K562 (cell line): Measurements from ENCODE around the gene GRAMD4. TPM values are rescaled to one million over a fixed set of nuclear protein-coding genes. Genes with fewer than 3 reads are reported as not detected.

ENCODE experiments used
- ATAC-seq: fragments of 200-7000 bp; cut with Tn5 transposase; 3 replicates; pipeline ENCODE4 v1.9.1; 2020; ENCODE audit warnings: moderate library complexity
- BruUV-seq: library from RNA; stranded (reverse); fragments of 400-500 nt; replicated peaks from 2 replicates; lab custom pipeline; 2021; lab: Mats Ljungman, UMichigan
- CTCF ChIA-PET: fragments of 300-600 bp; formaldehyde crosslinking; extraction: SDS; loops from one replicate; lab custom pipeline; 2021; ENCODE audit warnings: low intra/inter-chr PET ratio; lab: Yijun Ruan, JAX
- POLR2A ChIA-PET: fragments of 300-600, 350-650 bp; sonication (Branson Sonifier 250); formaldehyde crosslinking; extraction: SDS; loops from one replicate; lab custom pipeline; 2021; ENCODE audit warnings: antibody characterized with exemption, inconsistent platforms; lab: Yijun Ruan, JAX
- DNase-seq, 4 experiments: peaks; one replicate each; pipeline versions ENCODE4 v3.0.0 to v3.0.0-alpha.2; 2011 to 2018; ENCODE audit warnings: low spot score in 3 of 4, mixed read lengths in 3 of 4; ENCODE audit errors: extremely low read depth in 1 of 4
- FAIRE-seq: peaks from 2 replicates; lab custom pipeline; 2011; peaks lifted over from hg19 to GRCh38; lab: Jason Lieb, UNC
- H2AFZ ChIP-seq: 2 replicates; pipeline ENCODE4 v1.6.0; 2011; ENCODE audit warnings: low read depth, low read length, control low read depth, inconsistent platforms
- H3K27ac ChIP-seq: fragments of 200-600 bp; 3 replicates; pipeline ENCODE4 v1.8.0; 2011; ENCODE audit warnings: low read depth, mild to moderate bottlenecking, control low read depth, inconsistent platforms, low read length, moderate library complexity, mixed read lengths; ENCODE audit errors: extremely low read depth
- H3K27me3 ChIP-seq, 2 experiments: fragments of 300-600 bp in 1 of 2; 2 replicates in 1 of 2; 3 replicates in 1 of 2; pipeline versions ENCODE4 v1.6.0 to v1.8.0; 2011; ENCODE audit warnings: inconsistent platforms in 2 of 2, low read length in 2 of 2, mild to moderate bottlenecking in 1 of 2, mixed read lengths in 1 of 2, moderate library complexity in 1 of 2; ENCODE audit not compliant: control insufficient read depth in 2 of 2, insufficient read depth in 2 of 2
- H3K36me3 ChIP-seq: fragments of 300-600 bp; 3 replicates; pipeline ENCODE4 v1.8.0; 2011; ENCODE audit warnings: mild to moderate bottlenecking, low read length, inconsistent platforms; ENCODE audit not compliant: control insufficient read depth, insufficient read depth
- H3K4me1 ChIP-seq, 2 experiments: fragments of 200-600 bp in 1 of 2; replicated peaks in 1 of 2; 2 replicates in 1 of 2; 3 replicates in 1 of 2; pipeline versions ENCODE4 v1.5.1 to v1.8.0; 2011; ENCODE audit warnings: inconsistent platforms in 2 of 2, low read length in 2 of 2, mild to moderate bottlenecking in 1 of 2, mixed read lengths in 1 of 2, moderate library complexity in 1 of 2; ENCODE audit not compliant: control insufficient read depth in 2 of 2, insufficient read depth in 2 of 2
- H3K4me2 ChIP-seq: 2 replicates; pipeline ENCODE4 v1.6.1; 2011; ENCODE audit warnings: low read length, control low read depth, inconsistent platforms, mixed read lengths; ENCODE audit not compliant: insufficient read depth
- H3K4me3 ChIP-seq: fragments of 200-600 bp; sonication (generic), shearing (Covaris generic); 2 replicates; pipeline ENCODE4 v1.5.1; 2016; ENCODE audit warnings: control low read depth, inconsistent platforms
- H3K79me2 ChIP-seq: fragments of 200-600 bp; 3 replicates; pipeline ENCODE4 v1.8.0; 2011; ENCODE audit warnings: low read length, inconsistent platforms; ENCODE audit not compliant: control insufficient read depth, insufficient read depth
- H3K9ac ChIP-seq, 2 experiments: 2 replicates each; pipeline versions ENCODE4 v1.6.0 to v1.6.1; 2011; ENCODE audit warnings: low read depth in 2 of 2, low read length in 2 of 2, control low read depth in 1 of 2, inconsistent platforms in 1 of 2, mild to moderate bottlenecking in 1 of 2, mixed read lengths in 1 of 2; ENCODE audit not compliant: insufficient read depth in 1 of 2
- H3K9me1 ChIP-seq: one replicate; pipeline ENCODE4 v1.6.0; 2011; ENCODE audit warnings: inconsistent platforms, mild to moderate bottlenecking, low read length, moderate library complexity; ENCODE audit not compliant: control insufficient read depth, insufficient read depth
- H3K9me3 ChIP-seq: replicated peaks from 2 replicates; pipeline ENCODE4 v1.5.1; 2011; ENCODE audit warnings: low read depth, low read length, inconsistent platforms; ENCODE audit not compliant: control insufficient read depth, insufficient read depth
- H4K20me1 ChIP-seq: replicated peaks from 2 replicates; pipeline ENCODE4 v1.6.1; 2011; ENCODE audit warnings: low read length, inconsistent platforms, mixed read lengths; ENCODE audit not compliant: control insufficient read depth, insufficient read depth
- ARNT ChIP-seq, 2 experiments: fragments of 450-650 bp; IDR thresholded peaks; 2 replicates each; pipeline ENCODE4 v1.6.1; 2016; ENCODE audit warnings: mild to moderate bottlenecking in 1 of 2
- ATF1 ChIP-seq, 2 experiments: fragments of 450-650 bp in 1 of 2; IDR thresholded peaks; 2 replicates each; pipeline ENCODE4 v1.6.1; 2016; ENCODE audit warnings: missing compliant biosample characterization in 1 of 2, missing genetic modification characterization in 1 of 2
- BCLAF1 ChIP-seq, 2 experiments: fragments of 450-650 bp in 1 of 2; IDR thresholded peaks; 2 replicates each; pipeline ENCODE4 v1.6.1; 2011 to 2017; ENCODE audit warnings: low read depth in 2 of 2, antibody characterized with exemption in 1 of 2, borderline replicate concordance in 1 of 2, low read length in 1 of 2, mild to moderate bottlenecking in 1 of 2, mixed read lengths in 1 of 2; ENCODE audit not compliant: control insufficient read depth in 1 of 2
- CAMTA2 ChIP-seq: fragments of 250-450 bp; sonication (Bioruptor Pico); conservative IDR thresholded peaks from 2 replicates; pipeline ENCODE4 v1.5.1; 2022
- MCM5 ChIP-seq: fragments of 450-650 bp; IDR thresholded peaks from 2 replicates; pipeline ENCODE4 v1.6.1; 2016; ENCODE audit warnings: low read depth
- MYNN ChIP-seq, 2 experiments: sonication (generic); formaldehyde crosslinking in 1 of 2; IDR thresholded peaks; 2 replicates each; pipeline versions ENCODE4 v1.5.0 to v1.6.1; 2016 to 2020; ENCODE audit warnings: antibody characterized with exemption in 1 of 2, missing genetic modification reagents in 1 of 2
- NR2C1 ChIP-seq, 2 experiments: fragments of 450-650 bp; IDR thresholded peaks; 2 replicates each; pipeline ENCODE4 v1.6.1; 2017; ENCODE audit warnings: mild to moderate bottlenecking in 2 of 2, antibody characterized with exemption in 1 of 2, inconsistent platforms in 1 of 2, missing compliant biosample characterization in 1 of 2, missing genetic modification characterization in 1 of 2
- PHF20 ChIP-seq: fragments of 450-650 bp; IDR thresholded peaks from 2 replicates; pipeline ENCODE4 v1.6.1; 2018; ENCODE audit not compliant: partially characterized antibody
- POLR3A ChIP-seq: IDR thresholded peaks from 2 replicates; pipeline ENCODE4 v1.6.1; 2011; ENCODE audit warnings: borderline replicate concordance, mild to moderate bottlenecking, moderate library complexity; ENCODE audit not compliant: insufficient read length, insufficient read depth; ENCODE audit errors: extremely low read depth
- TAF9B ChIP-seq: fragments of 450-650 bp; IDR thresholded peaks from 2 replicates; pipeline ENCODE4 v1.6.1; 2018; ENCODE audit warnings: mild to moderate bottlenecking; ENCODE audit not compliant: partially characterized antibody
- ZBTB7A ChIP-seq: IDR thresholded peaks from 2 replicates; pipeline ENCODE4 v1.6.1; 2011; ENCODE audit warnings: low read depth, mild to moderate bottlenecking, low read length, moderate library complexity, borderline replicate concordance; ENCODE audit not compliant: control insufficient read depth
- ZNF23 ChIP-seq: fragments of 250-450 bp; sonication (Bioruptor Pico); IDR thresholded peaks from 2 replicates; pipeline ENCODE4 v1.4.0; 2020; ENCODE audit warnings: mild to moderate bottlenecking
- ZNF347 ChIP-seq: fragments of 450-650 bp; formaldehyde crosslinking; IDR thresholded peaks from 2 replicates; pipeline ENCODE4 v1.4.0; 2020; ENCODE audit warnings: low read depth, mild to moderate bottlenecking, moderate library complexity
- ZNF384 ChIP-seq: IDR thresholded peaks from 2 replicates; pipeline ENCODE4 v1.6.1; 2012; ENCODE audit warnings: low read depth, low read length, improper control_type of control experiment
- ZNF431 ChIP-seq: sonication (generic); formaldehyde crosslinking; IDR thresholded peaks from 2 replicates; pipeline ENCODE4 v1.8.0; 2022; ENCODE audit warnings: mild to moderate bottlenecking, missing genetic modification reagents
- ZNF561 ChIP-seq: fragments of 450-650 bp; formaldehyde crosslinking; conservative IDR thresholded peaks from 2 replicates; pipeline ENCODE4 v1.4.0; 2020; ENCODE audit warnings: mild to moderate bottlenecking, moderate library complexity
- ZNF780A ChIP-seq: fragments of 250-450 bp; sonication (Bioruptor Pico); IDR thresholded peaks from 2 replicates; pipeline ENCODE4 v1.5.0; 2021; ENCODE audit warnings: mild to moderate bottlenecking
- WGBS: fragments of 100-300 bp; shearing (Covaris generic); methylation state at CpG from one replicate; pipeline ENCODE4 v1.1.6; 2016; ENCODE audit warnings: low coverage, mixed read lengths; ENCODE audit not compliant: insufficient coverage; ENCODE audit errors: missing lambda C conversion rate; 5-methylcytosine and 5-hydroxymethylcytosine counted together
- in situ Hi-C: fragments of 300-500 bp; cut with MboI; formaldehyde crosslinking; loops from 4 replicates; pipeline ENCODE4 v1.15.0; 2018; ENCODE audit warnings: inconsistent platforms, mixed read lengths
- intact Hi-C: fragments of 100-400 bp; cut with micrococcal nuclease; formaldehyde crosslinking; loops from 2 replicates; pipeline ENCODE4 v1.14.2; 2022
- polyA plus RNA-seq, 8 experiments: library from polyadenylated mRNA; depleted of rRNA in 4 of 8; stranded (reverse) in 5 of 8; unstranded in 3 of 8; fragments of >200 nt; fragmentation: Nextera tagmentation in 2 of 8; fragmentation: Illumina TruSeq in 1 of 8; extraction: Ambion mirVana in 2 of 8; extraction: Trizol in 1 of 8; gene quantifications; 2 replicates each; pipeline versions ENCODE4 v1.2.1 to v1.2.3, GENCODE V29; 2011 to 2014; ENCODE audit warnings: inconsistent platforms in 1 of 8, missing spikeins in 1 of 8
- total RNA-seq, 7 experiments: library from RNA; depleted of rRNA in 6 of 7; stranded (reverse); fragments of >200 nt in 6 of 7; fragmentation: Illumina TruSeq in 2 of 7; extraction: Trizol in 2 of 7; gene quantifications; 2 replicates each; pipeline versions ENCODE4 v1.2.1 to v1.2.3, GENCODE V29; 2011 to 2021; ENCODE audit warnings: low replicate concordance in 1 of 7
- TF ChIP-seq, protein P1 (sequence below): fragments of 250-450 bp; sonication (Bioruptor Pico); IDR thresholded peaks from 2 replicates; pipeline ENCODE4 v1.8.0; 2022; ENCODE audit warnings: inconsistent platforms

Gene GRAMD4
- total and polyA plus RNA-seq, 9 of the 15 experiments (the other 6 are each of a cell fraction or from before 2014, with no cell fraction given): 0.18 to 44.8 (median 18.6) TPM

DNA sequence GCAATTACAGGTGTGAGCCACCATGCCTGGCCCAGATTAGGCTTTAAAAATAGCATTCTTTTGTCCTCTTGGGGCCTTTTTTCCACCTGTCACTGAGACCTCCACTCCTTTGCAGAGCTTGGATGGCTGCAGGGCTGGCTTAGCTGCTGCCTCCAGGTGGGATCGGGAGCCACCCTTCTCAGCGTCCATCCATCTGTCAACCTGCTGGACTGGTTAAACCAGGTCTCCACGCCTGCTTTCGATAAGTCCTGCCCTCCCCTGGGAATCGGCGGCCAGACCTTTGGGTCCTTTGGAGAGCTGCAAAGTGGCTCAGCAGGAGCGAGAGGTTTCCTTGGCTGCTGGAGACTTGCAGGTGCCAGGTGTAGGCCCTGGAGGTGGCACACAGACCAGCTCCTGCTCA lies 23.4 kb upstream of the GRAMD4 start (continued):
- TF ChIP-seq ZNF431 (CRISPR knock-in tag) (no peak), ZNF23 (CRISPR knock-in tag) (no peak), ZNF780A (CRISPR knock-in tag) (no peak)

DNA sequence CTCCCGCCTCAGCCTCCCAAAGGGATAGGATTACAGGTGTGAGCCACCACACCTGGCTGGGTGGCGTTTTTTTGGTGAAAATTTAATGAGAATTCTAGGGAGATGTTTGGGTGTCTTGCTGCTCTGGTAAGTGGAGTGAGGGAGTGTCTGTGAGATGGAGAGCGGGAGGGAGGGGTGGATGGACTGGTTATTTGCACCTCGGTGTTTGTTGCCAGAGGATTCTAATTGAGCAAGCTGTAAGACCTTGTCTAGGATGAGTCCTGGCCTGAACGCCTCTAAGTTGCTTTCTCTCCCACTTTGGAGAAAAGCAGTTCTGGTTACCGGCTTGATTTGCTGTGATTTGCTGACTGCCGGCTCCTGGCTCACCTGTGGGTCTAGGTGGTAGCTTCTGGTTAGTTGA lies 22.0 kb upstream of the GRAMD4 start:
- intact Hi-C loops: no loop called here
- in situ Hi-C loops: no loop called here
- CTCF ChIA-PET: no interaction called here
- Histone ChIP-seq H3K9ac (no peak overlapping the region), H3K9me1 (no peaks in the 10 kb centered on the region), H3K9me3 (no peaks in the 10 kb centered on the region), H3K4me3 (no peak overlapping the region), H3K36me3 (no peaks in the 10 kb centered on the region), H3K4me1 (peaks cover 4 to 43% of the 10 kb centered on the region in 2 experiments; a peak in 3 of 5 replicates), H4K20me1 (no peaks in the 10 kb centered on the region), H2AFZ (no peak overlapping the region), H3K27ac (no peak overlapping the region), H3K27me3 (no peaks in the 10 kb centered on the region), H3K4me2 (no peak overlapping the region), H3K79me2 (peaks cover 44% of the 10 kb centered on the region)
- 77% methylated on average over 6 of the region's 7 CpGs for WGBS
- ATAC-seq: no peak
- no peak for DNase-seq
- BruUV-seq: no TSS peak
- no peak for FAIRE-seq
- POLR2A ChIA-PET: interaction anchor here (1.2 kb wide), 1 partner anchor 10 kb away, joined by 4 read pairs; no protein-coding TSS in a partner anchor
- TF ChIP-seq PHF20: no peak
- no peak for TF ChIP-seq TAF9B
- TF ChIP-seq ZNF347: no peak
- TF ChIP-seq MCM5: no peak
- no peak for TF ChIP-seq BCLAF1 (IDR thresholded peaks at IDR 0.05; ENCODE audit: borderline replicate concordance in 1 of 2, control insufficient read depth in 1 of 2, low read depth in 2 of 2, low read length in 1 of 2)
- no peak for TF ChIP-seq ATF1 (CRISPR knock-in tag; IDR thresholded peaks at IDR 0.05)
- TF ChIP-seq ATF1 (tag; IDR thresholded peaks at IDR 0.05): no peak
- no peak for TF ChIP-seq ZBTB7A
- no peak for TF ChIP-seq ARNT (IDR thresholded peaks at IDR 0.05)
- TF ChIP-seq NR2C1 (IDR thresholded peaks at IDR 0.05): no peak
- no peak for TF ChIP-seq NR2C1 (tag; IDR thresholded peaks at IDR 0.05)
- TF ChIP-seq MYNN (IDR thresholded peaks at IDR 0.05): no peak
- no peak for TF ChIP-seq MYNN (CRISPR knock-in tag; IDR thresholded peaks at IDR 0.05)
- no peak for TF ChIP-seq POLR3A
- TF ChIP-seq, protein P1, sequence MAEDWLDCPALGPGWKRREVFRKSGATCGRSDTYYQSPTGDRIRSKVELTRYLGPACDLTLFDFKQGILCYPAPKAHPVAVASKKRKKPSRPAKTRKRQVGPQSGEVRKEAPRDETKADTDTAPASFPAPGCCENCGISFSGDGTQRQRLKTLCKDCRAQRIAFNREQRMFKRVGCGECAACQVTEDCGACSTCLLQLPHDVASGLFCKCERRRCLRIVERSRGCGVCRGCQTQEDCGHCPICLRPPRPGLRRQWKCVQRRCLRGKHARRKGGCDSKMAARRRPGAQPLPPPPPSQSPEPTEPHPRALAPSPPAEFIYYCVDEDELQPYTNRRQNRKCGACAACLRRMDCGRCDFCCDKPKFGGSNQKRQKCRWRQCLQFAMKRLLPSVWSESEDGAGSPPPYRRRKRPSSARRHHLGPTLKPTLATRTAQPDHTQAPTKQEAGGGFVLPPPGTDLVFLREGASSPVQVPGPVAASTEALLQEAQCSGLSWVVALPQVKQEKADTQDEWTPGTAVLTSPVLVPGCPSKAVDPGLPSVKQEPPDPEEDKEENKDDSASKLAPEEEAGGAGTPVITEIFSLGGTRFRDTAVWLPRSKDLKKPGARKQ (CRISPR knock-in tag): no peak
- TF ChIP-seq CAMTA2: no peak
- no peak for TF ChIP-seq ZNF561 (CRISPR knock-in tag)
- no peak for TF ChIP-seq ZNF384
